A549 (cell line): Measurements from ENCODE around the gene TCP11.

Experiments
- BHLHE40 ChIP-seq: IDR thresholded peaks from 2 replicates; pipeline ENCODE4 v1.6.1; 2012; ENCODE audit warnings: low read depth, low read length, inconsistent platforms
- CEBPB ChIP-seq, 2 experiments: fragments of >200 bp in 1 of 2; sonication (Bioruptor Twin) in 1 of 2; formaldehyde crosslinking in 1 of 2; IDR thresholded peaks; 2 replicates each; pipeline ENCODE4 v1.6.1; 2012 to 2016
- EP300 ChIP-seq, 2 experiments: fragments of >200 bp; sonication (Bioruptor Twin); formaldehyde crosslinking; IDR thresholded peaks; 2 replicates in 1 of 2; 3 replicates in 1 of 2; pipeline ENCODE4 v1.6.1; 2016 to 2017
- ESRRA ChIP-seq: fragments of 150-350 bp; IDR thresholded peaks from 2 replicates; pipeline ENCODE4 v1.6.1; 2014; ENCODE audit warnings: mild to moderate bottlenecking, low read length, borderline replicate concordance
- HDAC2 ChIP-seq: fragments of 200-600 bp; sonication (generic); IDR thresholded peaks from 2 replicates; pipeline ENCODE4 v1.6.1; 2016
- HOXA7 ChIP-seq: fragments of 250-450 bp; sonication (Bioruptor Pico); IDR thresholded peaks from 2 replicates; pipeline ENCODE4 v1.5.0; 2020; ENCODE audit warnings: mild to moderate bottlenecking, moderate library complexity
- KDM1A ChIP-seq: fragments of 200-600 bp; sonication (generic); IDR thresholded peaks from 2 replicates; pipeline ENCODE4 v1.6.1; 2016; ENCODE audit warnings: low read depth, mild to moderate bottlenecking
- MAZ ChIP-seq: fragments of 150-350 bp; IDR thresholded peaks from 2 replicates; pipeline ENCODE4 v1.6.1; 2014; ENCODE audit warnings: antibody characterized with exemption, low read depth, low read length, borderline replicate concordance
- POLR2A ChIP-seq: IDR thresholded peaks from 2 replicates; pipeline ENCODE4 v1.6.1; 2012; ENCODE audit warnings: mild to moderate bottlenecking, low read length
- RFX5 ChIP-seq: fragments of 450-650 bp; IDR thresholded peaks from 2 replicates; pipeline ENCODE4 v1.7.1; 2014; ENCODE audit warnings: antibody characterized with exemption, mild to moderate bottlenecking, moderate library complexity
- SMC3 ChIP-seq: fragments of >200 bp; sonication (Bioruptor Twin); formaldehyde crosslinking; IDR thresholded peaks from 3 replicates; pipeline ENCODE4 v1.6.1; 2018; ENCODE audit warnings: inconsistent platforms
- TP53 ChIP-seq: fragments of 250-450 bp; sonication (Bioruptor Pico); IDR thresholded peaks from 2 replicates; pipeline ENCODE4 v1.5.0; 2021; ENCODE audit warnings: mild to moderate bottlenecking, moderate library complexity
- TF ChIP-seq, protein P1 (sequence below): fragments of >200 bp; sonication (Bioruptor Twin); formaldehyde crosslinking; IDR thresholded peaks from 3 replicates; pipeline ENCODE4 v1.5.1; 2016
- TF ChIP-seq, protein P2 (sequence below): IDR thresholded peaks from 2 replicates; pipeline ENCODE4 v1.6.1; 2012; ENCODE audit warnings: low read depth, borderline replicate concordance

- TF ChIP-seq TP53 (CRISPR knock-in tag), result no peak
- TF ChIP-seq, protein P1, sequence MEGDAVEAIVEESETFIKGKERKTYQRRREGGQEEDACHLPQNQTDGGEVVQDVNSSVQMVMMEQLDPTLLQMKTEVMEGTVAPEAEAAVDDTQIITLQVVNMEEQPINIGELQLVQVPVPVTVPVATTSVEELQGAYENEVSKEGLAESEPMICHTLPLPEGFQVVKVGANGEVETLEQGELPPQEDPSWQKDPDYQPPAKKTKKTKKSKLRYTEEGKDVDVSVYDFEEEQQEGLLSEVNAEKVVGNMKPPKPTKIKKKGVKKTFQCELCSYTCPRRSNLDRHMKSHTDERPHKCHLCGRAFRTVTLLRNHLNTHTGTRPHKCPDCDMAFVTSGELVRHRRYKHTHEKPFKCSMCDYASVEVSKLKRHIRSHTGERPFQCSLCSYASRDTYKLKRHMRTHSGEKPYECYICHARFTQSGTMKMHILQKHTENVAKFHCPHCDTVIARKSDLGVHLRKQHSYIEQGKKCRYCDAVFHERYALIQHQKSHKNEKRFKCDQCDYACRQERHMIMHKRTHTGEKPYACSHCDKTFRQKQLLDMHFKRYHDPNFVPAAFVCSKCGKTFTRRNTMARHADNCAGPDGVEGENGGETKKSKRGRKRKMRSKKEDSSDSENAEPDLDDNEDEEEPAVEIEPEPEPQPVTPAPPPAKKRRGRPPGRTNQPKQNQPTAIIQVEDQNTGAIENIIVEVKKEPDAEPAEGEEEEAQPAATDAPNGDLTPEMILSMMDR, result no peak
- TF ChIP-seq BHLHE40, result no peak
- no peak for TF ChIP-seq SMC3
- TF ChIP-seq ESRRA, result no peak
- no peak for TF ChIP-seq RFX5
- TF ChIP-seq HDAC2, result no peak
- TF ChIP-seq EP300 (IDR thresholded peaks at IDR 0.05), result no peak
- no peak for TF ChIP-seq KDM1A
- no peak for TF ChIP-seq POLR2A
- TF ChIP-seq MAZ, result no peak
- TF ChIP-seq CEBPB (IDR thresholded peaks at IDR 0.05), result no peak
- TF ChIP-seq, protein P2, sequence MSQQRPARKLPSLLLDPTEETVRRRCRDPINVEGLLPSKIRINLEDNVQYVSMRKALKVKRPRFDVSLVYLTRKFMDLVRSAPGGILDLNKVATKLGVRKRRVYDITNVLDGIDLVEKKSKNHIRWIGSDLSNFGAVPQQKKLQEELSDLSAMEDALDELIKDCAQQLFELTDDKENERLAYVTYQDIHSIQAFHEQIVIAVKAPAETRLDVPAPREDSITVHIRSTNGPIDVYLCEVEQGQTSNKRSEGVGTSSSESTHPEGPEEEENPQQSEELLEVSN, result no peak
- no peak for TF ChIP-seq HOXA7 (CRISPR knock-in tag)
These were observed 45.4 kb upstream of the TCP11 start for GRCh38 chr6:35186571-35186970.
